GM12878 (cell line): ENCODE results near the gene SPP2. TPM values are rescaled to one million over a fixed set of nuclear protein-coding genes. Genes with fewer than 3 reads are reported as not detected.

ENCODE experiments used
- ATAC-seq: fragments of 200-7000 bp; cut with Tn5 transposase; 3 replicates; pipeline ENCODE4 v1.9.1; 2020; ENCODE audit warnings: mild to moderate bottlenecking, moderate library complexity
- BruUV-seq: library from RNA; stranded (reverse); fragments of 400-500 nt; replicated peaks from 2 replicates; lab custom pipeline; 2021; lab: Mats Ljungman, UMichigan
- CTCF ChIA-PET: fragments of 300-600 bp; sonication (Branson Sonifier 250); formaldehyde crosslinking; extraction: SDS; loops from one replicate; lab custom pipeline; 2021; ENCODE audit warnings: inconsistent platforms; lab: Yijun Ruan, JAX
- POLR2A ChIA-PET: fragments of 350-600 bp; formaldehyde crosslinking; extraction: SDS; loops from one replicate; lab custom pipeline; 2021; ENCODE audit warnings: inconsistent platforms; lab: Charles Lee
- RAD21 ChIA-PET: fragments of 300-600 bp; sonication (Branson Sonifier 250); formaldehyde crosslinking; loops from one replicate; lab custom pipeline; 2023; ENCODE audit warnings: antibody characterized with exemption; ENCODE audit not compliant: unreplicated experiment; lab: Charles Lee
- SMC1A ChIA-PET: fragments of 300-600 bp; sonication (Branson Sonifier 250); formaldehyde crosslinking; loops from one replicate; lab custom pipeline; 2023; ENCODE audit not compliant: unreplicated experiment, uncharacterized antibody; lab: Charles Lee
- DNase-seq: peaks from one replicate; pipeline ENCODE4 v3.0.0-alpha.2; 2011; ENCODE audit warnings: low read depth, low spot score
- FAIRE-seq: peaks from 3 replicates; lab custom pipeline; 2011; peaks lifted over from hg19 to GRCh38; lab: Jason Lieb, UNC
- H2AFZ ChIP-seq: 2 replicates; pipeline ENCODE4 v1.6.0; 2011; ENCODE audit warnings: low read depth, low read length, control low read depth; ENCODE audit not compliant: control insufficient read depth
- H3K27ac ChIP-seq: 2 replicates; pipeline ENCODE4 v1.5.1; 2011; ENCODE audit warnings: control low read depth; ENCODE audit not compliant: control insufficient read depth, insufficient read depth
- H3K27me3 ChIP-seq, 2 experiments: replicated peaks in 1 of 2; 2 replicates each; pipeline versions ENCODE4 v1.6.0 to v1.6.1; 2011; ENCODE audit warnings: low read length in 1 of 2; ENCODE audit not compliant: control insufficient read depth in 2 of 2, insufficient read depth in 2 of 2
- H3K36me3 ChIP-seq, 2 experiments: 2 replicates each; pipeline ENCODE4 v1.5.1; 2011; ENCODE audit warnings: low read length in 1 of 2; ENCODE audit not compliant: control insufficient read depth in 2 of 2, insufficient read depth in 2 of 2
- H3K4me1 ChIP-seq: 2 replicates; pipeline ENCODE4 v1.6.1; 2011; ENCODE audit warnings: mild to moderate bottlenecking, low read length, moderate library complexity, mixed read lengths; ENCODE audit not compliant: control insufficient read depth, insufficient read depth
- H3K4me2 ChIP-seq: 2 replicates; pipeline ENCODE4 v1.6.0; 2011; ENCODE audit warnings: control low read depth; ENCODE audit not compliant: control insufficient read depth, insufficient read depth
- H3K4me3 ChIP-seq: fragments of 200-600 bp; sonication (generic); 2 replicates; pipeline ENCODE4 v1.5.1; 2016
- H3K79me2 ChIP-seq: 2 replicates; pipeline ENCODE4 v1.6.0; 2011; ENCODE audit warnings: low read length; ENCODE audit not compliant: control insufficient read depth, insufficient read depth
- H3K9ac ChIP-seq: 2 replicates; pipeline ENCODE4 v1.8.0; 2011; ENCODE audit warnings: low read length, control low read depth, mixed read lengths; ENCODE audit not compliant: control insufficient read depth, insufficient read depth
- H3K9me3 ChIP-seq: replicated peaks from 3 replicates; pipeline ENCODE4 v1.5.1; 2011; ENCODE audit warnings: mild to moderate bottlenecking, low read length; ENCODE audit not compliant: control insufficient read depth, insufficient read depth
- H4K20me1 ChIP-seq: 2 replicates; pipeline ENCODE4 v1.6.0; 2011; ENCODE audit not compliant: control insufficient read depth, insufficient read depth
- HDGF ChIP-seq: fragments of 450-650 bp; IDR thresholded peaks from 2 replicates; pipeline ENCODE4 v1.6.1; 2016; ENCODE audit warnings: antibody characterized with exemption
- MYC ChIP-seq: IDR thresholded peaks from 2 replicates; pipeline ENCODE4 v1.6.1; 2011; ENCODE audit warnings: mild to moderate bottlenecking, low read length, moderate library complexity, inconsistent platforms; ENCODE audit not compliant: insufficient read depth, insufficient replicate concordance, insufficient read length, severe bottlenecking
- NFYA ChIP-seq: IDR thresholded peaks from 2 replicates; pipeline ENCODE4 v1.6.1; 2011; ENCODE audit warnings: low read depth, mild to moderate bottlenecking, low read length, improper control_type of control experiment, borderline replicate concordance
- NKRF ChIP-seq: fragments of 450-650 bp; conservative IDR thresholded peaks from 2 replicates; pipeline ENCODE4 v1.6.1; 2017; ENCODE audit warnings: mild to moderate bottlenecking, moderate library complexity
- POLR2AphosphoS5 ChIP-seq: IDR thresholded peaks from 2 replicates; pipeline ENCODE4 v1.6.1; 2011; ENCODE audit warnings: mild to moderate bottlenecking, low read length, inconsistent platforms
- USF2 ChIP-seq: IDR thresholded peaks from 2 replicates; pipeline ENCODE4 v1.6.1; 2011; ENCODE audit warnings: low read depth, low read length, improper control_type of control experiment, borderline replicate concordance
- WGBS: methylation state at CpG from one replicate; pipeline ENCODE4 v1.1.6; 2016; ENCODE audit warnings: low lambda C conversion rate; ENCODE audit not compliant: insufficient replicate concordance, insufficient coverage; ENCODE audit errors: missing lambda C conversion rate; 5-methylcytosine and 5-hydroxymethylcytosine counted together
- in situ Hi-C: fragments of 300-500 bp; cut with MboI; formaldehyde crosslinking; loops from 9 replicates; pipeline ENCODE4 v1.14.3; 2018; ENCODE audit warnings: mixed read lengths
- intact Hi-C: fragments of 100-400 bp; cut with micrococcal nuclease; formaldehyde crosslinking; loops from one replicate; pipeline ENCODE4 v1.14.2; 2022; ENCODE audit not compliant: unreplicated experiment
- polyA plus RNA-seq, 11 experiments: library from polyadenylated mRNA; depleted of rRNA in 4 of 11; unstranded in 6 of 11; stranded (reverse) in 5 of 11; fragments of >200 nt; fragmentation: Nextera tagmentation in 4 of 11; fragmentation: Illumina TruSeq in 1 of 11; extraction: Ambion mirVana in 4 of 11; extraction: Trizol in 1 of 11; gene quantifications; 1 replicate in 1 of 11; 2 replicates in 10 of 11; pipeline versions ENCODE4 v1.2.1 to v1.2.3, GENCODE V29; 2011 to 2016; ENCODE audit warnings: inconsistent platforms in 2 of 11, missing spikeins in 2 of 11, low read depth in 1 of 11
- total RNA-seq, 4 experiments: library from RNA; depleted of rRNA in 3 of 4; stranded (reverse); fragments of >200 nt in 3 of 4; fragmentation: Illumina TruSeq in 1 of 4; extraction: Trizol in 1 of 4; gene quantifications; 2 replicates each; pipeline versions ENCODE4 v1.2.1 to v1.2.3, GENCODE V29; 2013 to 2021
- TF ChIP-seq, protein P1 (sequence below): IDR thresholded peaks from 2 replicates; pipeline ENCODE4 v1.6.1; 2012; ENCODE audit warnings: low read depth, low read length, improper control_type of control experiment

The SPP2 gene
- total and polyA plus RNA-seq, 10 of the 15 experiments (the other 5 are each of a cell fraction or from before 2014, with no cell fraction given), result not detected

GRCh38 chr2:234046521-234046920, 4.0 kb upstream of the SPP2 start:
- 54% methylated on average over 3 of the region's 3 CpGs for WGBS
- in situ Hi-C loops (no loop called here), intact Hi-C loops (no loop called here)
- TF ChIP-seq, protein P1, sequence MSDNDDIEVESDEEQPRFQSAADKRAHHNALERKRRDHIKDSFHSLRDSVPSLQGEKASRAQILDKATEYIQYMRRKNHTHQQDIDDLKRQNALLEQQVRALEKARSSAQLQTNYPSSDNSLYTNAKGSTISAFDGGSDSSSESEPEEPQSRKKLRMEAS, result no peak
- TF ChIP-seq HDGF (no peak), NFYA (no peak), MYC (no peak), POLR2AphosphoS5 (no peak), USF2 (no peak), NKRF (no peak)
- no peaks in the 10 kb centered on the region for H3K79me2 ChIP-seq
- ChIA-PET POLR2A (no interaction called here), SMC1A (no interaction called here), RAD21 (no interaction called here), CTCF (no interaction called here)
- no peaks in the 10 kb centered on the region for H3K9me3 ChIP-seq
- H4K20me1 ChIP-seq, result no peaks in the 10 kb centered on the region
- no peak overlapping the region for H3K4me3 ChIP-seq
- no peak overlapping the region for H2AFZ ChIP-seq
- BruUV-seq, result no TSS peak
- ATAC-seq (no peak), FAIRE-seq (no peak), DNase-seq (no peak)
- no peaks in the 10 kb centered on the region for H3K4me1 ChIP-seq
- no peaks in the 10 kb centered on the region for H3K36me3 ChIP-seq
- no peak overlapping the region for H3K9ac ChIP-seq
- no peaks in the 10 kb centered on the region for H3K27me3 ChIP-seq
- no peak overlapping the region for H3K4me2 ChIP-seq
- H3K27ac ChIP-seq, result no peak overlapping the region
